Femur (tissue), 1 donor: Measurements from ENCODE around the gene RARS1.
A peak's percentile ranks its signal among the peaks of the same experiment; 100 is the strongest.

Experiments used
- DNase-seq: peaks from one replicate; pipeline ENCODE4 v3.0.0-alpha.2; 2017

The RARS1 gene

GRCh38 chr5:168486136-168486879, at the start of gene RARS1:
RARS1 (plus strand) TSS chr5:168486471; CDS start chr5:168486499, 28 bp downstream.
- DNase-seq, result peak; percentile 97

- DNase-seq, result no peak
Observed at GRCh38 chr5:168438349-168438748, 47.9 kb upstream of the RARS1 start.

GRCh38 chr5:168443533-168443932, 42.7 kb upstream of the RARS1 start:
- no peak for DNase-seq

GRCh38 chr5:168443950-168444700, 42.1 kb upstream of the RARS1 start:
- DNase-seq, result no peak

- DNase-seq, result no peak
Observed at GRCh38 chr5:168446983-168447619, 39.2 kb upstream of the RARS1 start.

- no peak for DNase-seq
Observed at GRCh38 chr5:168447808-168448207, 38.5 kb upstream of the RARS1 start.

GRCh38 chr5:168449166-168449565, 37.1 kb upstream of the RARS1 start:
- no peak for DNase-seq

- no peak for DNase-seq
Observed at GRCh38 chr5:168451565-168451964, 34.7 kb upstream of the RARS1 start.

- no peak for DNase-seq
Observed at GRCh38 chr5:168455201-168455600, 31.1 kb upstream of the RARS1 start.

GRCh38 chr5:168457542-168457941, 28.7 kb upstream of the RARS1 start:
- DNase-seq, result no peak

- no peak for DNase-seq
Observed at GRCh38 chr5:168460606-168461005, 25.7 kb upstream of the RARS1 start.

GRCh38 chr5:168463081-168463480, 23.2 kb upstream of the RARS1 start:
- DNase-seq, result no peak

GRCh38 chr5:168464214-168464613, 22.1 kb upstream of the RARS1 start:
- no peak for DNase-seq

GRCh38 chr5:168464641-168465040, 21.6 kb upstream of the RARS1 start:
- no peak for DNase-seq

- DNase-seq, result no peak
Observed at GRCh38 chr5:168467755-168468330, 18.4 kb upstream of the RARS1 start.

- no peak for DNase-seq
Observed at GRCh38 chr5:168468836-168469235, 17.4 kb upstream of the RARS1 start.

GRCh38 chr5:168469816-168470215, 16.5 kb upstream of the RARS1 start:
- no peak for DNase-seq

- no peak for DNase-seq
Observed at GRCh38 chr5:168471785-168472184, 14.5 kb upstream of the RARS1 start.

- peak; percentile 53 for DNase-seq
Observed at GRCh38 chr5:168472329-168472728, 13.9 kb upstream of the RARS1 start.

GRCh38 chr5:168474319-168474718, 12.0 kb upstream of the RARS1 start:
- DNase-seq, result no peak

- no peak for DNase-seq
Observed at GRCh38 chr5:168477060-168477459, 9.2 kb upstream of the RARS1 start.

- no peak for DNase-seq
Observed at GRCh38 chr5:168479166-168479565, 7.1 kb upstream of the RARS1 start.

- no peak for DNase-seq
Observed at GRCh38 chr5:168480601-168481000, 5.7 kb upstream of the RARS1 start.
